Measurements from ENCODE around the gene IRF6.

IRF6 gene

DNA sequence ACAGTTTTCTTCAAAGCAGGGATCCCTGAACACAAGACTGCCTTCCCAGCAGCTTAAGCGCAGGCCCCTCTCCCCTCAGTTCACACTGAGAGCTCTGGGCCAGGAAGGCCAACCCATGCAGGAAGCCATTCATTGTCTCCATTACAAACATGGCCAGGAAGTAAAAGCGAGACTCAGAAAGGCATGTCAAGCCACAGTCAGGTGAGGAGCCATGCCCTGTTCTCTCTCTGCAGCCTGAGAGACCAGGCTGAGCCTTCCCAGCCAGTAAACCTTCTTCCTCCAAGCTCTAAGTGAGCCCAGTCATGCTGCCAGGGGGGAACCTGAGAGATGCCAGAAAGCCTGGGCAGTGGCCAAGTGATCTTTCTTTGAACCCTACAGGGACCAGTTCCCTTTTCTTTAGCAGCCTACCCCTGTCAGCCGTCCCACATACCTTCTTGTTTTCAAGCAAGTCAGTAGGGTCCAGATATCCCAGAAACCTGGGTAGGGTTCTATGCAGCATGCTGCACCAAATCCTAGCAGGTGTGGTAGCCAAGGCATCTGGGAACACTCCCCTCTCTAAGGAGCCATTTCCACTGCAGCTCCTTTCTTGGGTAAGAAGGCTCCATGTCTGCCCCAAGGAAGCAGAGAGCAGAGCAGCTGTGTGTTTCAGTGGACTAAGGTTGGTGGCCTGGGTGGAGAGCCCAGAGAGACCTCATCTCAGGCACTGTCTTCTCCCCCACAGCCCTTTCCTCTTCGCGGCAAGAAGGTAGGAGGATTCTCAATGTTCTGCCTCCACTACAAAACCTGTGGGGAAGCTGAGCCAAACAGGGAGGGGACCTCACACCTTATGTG, 49.1 kb downstream of the IRF6 start:
- no peak for DNase-seq (ENCODE audit: insufficient read length, low spot score)
- TF ChIP-seq SPI1 (IDR thresholded peaks at IDR 0.05; ENCODE audit: low read depth, low read length), result peak; percentile 95
- 0 out of 2 replicates have a peak, but pooled peaks have one; percentile 34 for TF ChIP-seq POLR2AphosphoS5 (IDR thresholded peaks at IDR 0.05; ENCODE audit: low read depth, low read length)
- no peak for TF ChIP-seq TAF1 (IDR thresholded peaks at IDR 0.05; ENCODE audit: low read depth, low read length)
- TF ChIP-seq POLR2A (IDR thresholded peaks at IDR 0.05; ENCODE audit: low read depth, low read length), result no peak
- FAIRE-seq, result peak; percentile 85

- TF ChIP-seq TAF1 (IDR thresholded peaks at IDR 0.05; ENCODE audit: low read depth, low read length) (peak; percentile 61; the same call in 1 of the 2 replicates), SPI1 (IDR thresholded peaks at IDR 0.05; ENCODE audit: low read depth, low read length) (peak; percentile 95), POU2F2 (IDR thresholded peaks at IDR 0.05; ENCODE audit: low read depth, low read length) (peak; percentile 63; the same call in 1 of the 2 replicates), POLR2AphosphoS5 (IDR thresholded peaks at IDR 0.05; ENCODE audit: low read depth, low read length) (peak; percentile 83), PAX5 (IDR thresholded peaks at IDR 0.05; ENCODE audit: insufficient read depth, low read length, severe bottlenecking) (no peak), POLR2A (IDR thresholded peaks at IDR 0.05; ENCODE audit: low read depth, low read length) (peak; percentile 92)
- DNase-seq (ENCODE audit: insufficient read length, low spot score) (peak; percentile 47), FAIRE-seq (peak; percentile 93)
These were observed 49.9 kb downstream of the IRF6 start, which contains the start of gene TRAF3IP3 for GRCh38 chr1:209755926-209756614. TRAF3IP3 (plus strand) TSS chr1:209756053; CDS start chr1:209760040, 3,987 bp downstream.

DNA sequence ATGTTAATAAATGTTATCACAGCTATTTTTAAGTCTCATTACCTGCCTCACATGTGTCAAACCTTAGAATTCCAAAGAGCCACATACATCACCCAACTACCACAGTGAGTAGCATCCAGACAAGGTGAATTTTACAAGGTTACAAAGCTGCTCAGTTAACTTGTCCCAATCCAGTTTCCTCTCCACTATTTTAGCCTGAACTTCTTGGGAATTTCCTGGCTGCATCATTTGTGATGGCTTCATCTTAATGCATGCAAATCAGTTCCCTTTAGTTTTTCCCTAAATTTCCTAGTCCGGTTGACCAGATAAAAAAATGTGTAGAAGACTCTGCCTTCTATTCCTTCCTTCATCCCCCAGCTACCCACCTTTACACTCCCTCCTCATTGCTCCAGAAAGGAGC, 50.7 kb downstream of the IRF6 start:
- no peak for DNase-seq (ENCODE audit: insufficient read length, low spot score)
- peak; percentile 9 for FAIRE-seq
- no peak for TF ChIP-seq POU2F2 (IDR thresholded peaks at IDR 0.05; ENCODE audit: low read depth, low read length)
- no peak for TF ChIP-seq PAX5 (IDR thresholded peaks at IDR 0.05; ENCODE audit: insufficient read depth, low read length, severe bottlenecking)
- no peak for TF ChIP-seq SPI1 (IDR thresholded peaks at IDR 0.05; ENCODE audit: low read depth, low read length)
- TF ChIP-seq TAF1 (IDR thresholded peaks at IDR 0.05; ENCODE audit: low read depth, low read length), result no peak
- no peak for TF ChIP-seq POLR2A (IDR thresholded peaks at IDR 0.05; ENCODE audit: low read depth, low read length)
- TF ChIP-seq POLR2AphosphoS5 (IDR thresholded peaks at IDR 0.05; ENCODE audit: low read depth, low read length), result no peak

GRCh38 chr1:209752890-209753289, 53.1 kb downstream of the IRF6 start:
- TF ChIP-seq PAX5 (IDR thresholded peaks at IDR 0.05; ENCODE audit: insufficient read depth, low read length, severe bottlenecking) (no peak), POU2F2 (IDR thresholded peaks at IDR 0.05; ENCODE audit: low read depth, low read length) (no peak), SPI1 (IDR thresholded peaks at IDR 0.05; ENCODE audit: low read depth, low read length) (no peak), POLR2A (IDR thresholded peaks at IDR 0.05; ENCODE audit: low read depth, low read length) (no peak), TAF1 (IDR thresholded peaks at IDR 0.05; ENCODE audit: low read depth, low read length) (no peak), POLR2AphosphoS5 (IDR thresholded peaks at IDR 0.05; ENCODE audit: low read depth, low read length) (no peak)
- no peak for FAIRE-seq

GRCh38 chr1:209751627-209752231, 54.2 kb downstream of the IRF6 start:
- DNase-seq (ENCODE audit: insufficient read length, low spot score) (no peak), FAIRE-seq (peak; percentile 97)
- TF ChIP-seq POLR2A (IDR thresholded peaks at IDR 0.05; ENCODE audit: low read depth, low read length) (no peak), TAF1 (IDR thresholded peaks at IDR 0.05; ENCODE audit: low read depth, low read length) (no peak), PAX5 (IDR thresholded peaks at IDR 0.05; ENCODE audit: insufficient read depth, low read length, severe bottlenecking) (no peak), POU2F2 (IDR thresholded peaks at IDR 0.05; ENCODE audit: low read depth, low read length) (no peak; the same call in 1 of the 2 replicates), SPI1 (IDR thresholded peaks at IDR 0.05; ENCODE audit: low read depth, low read length) (peak; percentile 65)

More at GRCh38 chr1:209752890-209753289, 53.1 kb downstream of the IRF6 start:
- DNase-seq (ENCODE audit: insufficient read length, low spot score), result no peak

DNA sequence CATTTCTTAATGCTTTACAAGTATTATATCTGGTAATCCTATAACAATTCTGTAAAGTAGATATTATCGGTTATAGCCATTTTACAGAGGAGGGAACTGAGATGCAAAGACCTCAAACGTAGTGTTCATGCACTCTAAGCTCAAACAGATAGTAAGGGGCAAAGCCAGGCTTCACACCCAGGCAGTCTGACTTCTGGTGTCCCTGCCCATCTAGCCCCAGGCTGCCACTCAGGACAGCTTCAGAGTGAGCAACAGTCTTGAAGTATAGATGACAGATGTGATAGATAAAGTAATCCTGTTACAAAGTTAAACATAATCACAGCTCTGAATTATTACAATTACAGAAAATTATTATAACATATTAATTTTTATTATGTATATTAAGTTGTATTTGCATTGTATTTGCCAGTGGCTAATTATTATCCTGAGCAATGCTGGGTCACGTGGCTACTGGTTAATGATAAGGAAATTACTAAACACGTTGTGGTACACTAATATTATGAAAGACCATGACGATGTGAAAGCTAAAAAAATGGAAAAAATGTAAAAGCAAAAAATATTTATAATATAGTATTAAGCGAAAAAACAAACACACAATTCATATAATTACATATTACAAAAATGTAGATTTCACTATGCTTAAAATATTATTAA, 56.1 kb downstream of the IRF6 start:
- TF ChIP-seq POLR2AphosphoS5 (IDR thresholded peaks at IDR 0.05; ENCODE audit: low read depth, low read length), result no peak
- no peak for TF ChIP-seq TAF1 (IDR thresholded peaks at IDR 0.05; ENCODE audit: low read depth, low read length)
- no peak for TF ChIP-seq POU2F2 (IDR thresholded peaks at IDR 0.05; ENCODE audit: low read depth, low read length)
- TF ChIP-seq SPI1 (IDR thresholded peaks at IDR 0.05; ENCODE audit: low read depth, low read length), result no peak
- no peak for TF ChIP-seq PAX5 (IDR thresholded peaks at IDR 0.05; ENCODE audit: insufficient read depth, low read length, severe bottlenecking)
- TF ChIP-seq POLR2A (IDR thresholded peaks at IDR 0.05; ENCODE audit: low read depth, low read length), result no peak
- peak; percentile 59 for FAIRE-seq
- no peak for DNase-seq (ENCODE audit: insufficient read length, low spot score)

GRCh38 chr1:209749205-209749604, 56.7 kb downstream of the IRF6 start:
- TF ChIP-seq POU2F2 (IDR thresholded peaks at IDR 0.05; ENCODE audit: low read depth, low read length) (no peak), POLR2AphosphoS5 (IDR thresholded peaks at IDR 0.05; ENCODE audit: low read depth, low read length) (no peak), TAF1 (IDR thresholded peaks at IDR 0.05; ENCODE audit: low read depth, low read length) (no peak)
- DNase-seq (ENCODE audit: insufficient read length, low spot score) (no peak), FAIRE-seq (no peak)

DNA sequence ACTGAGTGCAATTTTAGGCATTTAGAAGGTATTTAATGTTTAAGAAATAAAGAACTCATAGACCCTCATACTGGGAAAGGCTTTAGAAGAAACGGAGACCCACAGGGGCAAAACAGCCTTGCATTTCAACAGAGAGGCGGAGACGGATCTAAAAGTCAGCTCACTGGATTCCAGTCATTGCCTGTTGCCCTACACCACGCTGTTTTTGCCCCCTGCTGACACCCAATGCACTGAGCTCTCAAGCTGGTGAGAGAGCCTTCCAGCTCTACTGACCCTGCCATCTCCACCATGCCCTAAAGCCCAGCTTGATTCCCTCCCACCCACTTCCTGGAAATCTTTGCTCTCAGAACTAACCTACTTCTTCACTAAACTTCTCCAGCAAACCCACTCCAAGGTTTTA, 57.3 kb downstream of the IRF6 start:
- TF ChIP-seq TAF1 (IDR thresholded peaks at IDR 0.05; ENCODE audit: low read depth, low read length), result no peak
- no peak for TF ChIP-seq POLR2AphosphoS5 (IDR thresholded peaks at IDR 0.05; ENCODE audit: low read depth, low read length)
- TF ChIP-seq PAX5 (IDR thresholded peaks at IDR 0.05; ENCODE audit: insufficient read depth, low read length, severe bottlenecking), result no peak
- no peak for TF ChIP-seq POU2F2 (IDR thresholded peaks at IDR 0.05; ENCODE audit: low read depth, low read length)
- TF ChIP-seq SPI1 (IDR thresholded peaks at IDR 0.05; ENCODE audit: low read depth, low read length), result no peak
- no peak for TF ChIP-seq POLR2A (IDR thresholded peaks at IDR 0.05; ENCODE audit: low read depth, low read length)
- DNase-seq (ENCODE audit: insufficient read length, low spot score) (no peak), FAIRE-seq (no peak)
